Liver (tissue), 9 donors: ENCODE results near the gene UGCG. TPM values are rescaled to one million over a fixed set of nuclear protein-coding genes. Genes with fewer than 3 reads are reported as not detected.

Source experiments
- DNase-seq: peaks from one replicate; pipeline ENCODE4 v3.0.0-alpha.2; 2017; ENCODE audit warnings: low spot score
- H3K27ac ChIP-seq, 2 donors: one replicate each; pipeline ENCODE4 v1.7.0; 2013; ENCODE audit warnings: inconsistent platforms in 2 of 2, low read length in 2 of 2, control low read depth in 1 of 2, low read depth in 1 of 2, mild to moderate bottlenecking in 1 of 2
- H3K27me3 ChIP-seq, 4 donors: one replicate each; pipeline versions ENCODE4 v1.6.1 to v1.7.0; 2013; ENCODE audit warnings: low read length in 3 of 4, inconsistent platforms in 1 of 4, mild to moderate bottlenecking in 1 of 4, moderate library complexity in 1 of 4; ENCODE audit not compliant: control insufficient read depth in 4 of 4, insufficient read depth in 4 of 4
- H3K36me3 ChIP-seq, 4 donors: one replicate each; pipeline versions ENCODE4 v1.6.1 to v1.7.0; 2013; ENCODE audit warnings: low read length in 3 of 4, mild to moderate bottlenecking in 3 of 4, low read depth in 1 of 4, moderate library complexity in 1 of 4; ENCODE audit not compliant: control insufficient read depth in 4 of 4, insufficient read depth in 3 of 4
- H3K4me1 ChIP-seq, 4 donors: one replicate each; pipeline versions ENCODE4 v1.6.1 to v1.7.0; 2013; ENCODE audit warnings: low read length in 3 of 4, mild to moderate bottlenecking in 3 of 4, moderate library complexity in 1 of 4; ENCODE audit not compliant: control insufficient read depth in 4 of 4, insufficient read depth in 4 of 4
- H3K4me3 ChIP-seq, 3 donors: one replicate each; pipeline versions ENCODE4 v1.6.1 to v1.7.0; 2013; ENCODE audit warnings: low read length in 3 of 3, control low read depth in 1 of 3, low read depth in 1 of 3, mild to moderate bottlenecking in 1 of 3
- H3K9ac ChIP-seq, 2 donors: one replicate each; pipeline ENCODE4 v1.7.0; 2013; ENCODE audit warnings: low read length in 2 of 2, mild to moderate bottlenecking in 2 of 2, moderate library complexity in 2 of 2, control low read depth in 1 of 2, low read depth in 1 of 2
- H3K9me3 ChIP-seq, 4 donors: one replicate each; pipeline versions ENCODE4 v1.6.1 to v1.7.0; 2013; ENCODE audit warnings: low read length in 3 of 4; ENCODE audit not compliant: control insufficient read depth in 4 of 4
- CTCF ChIP-seq: fragments of 150-350 bp; IDR thresholded peaks from 2 replicates; pipeline ENCODE4 v1.5.1; 2017; ENCODE audit warnings: improper control_type of control experiment, low read depth, low read length; ENCODE audit not compliant: missing input control
- EGR1 ChIP-seq, 2 donors: IDR thresholded peaks; 2 replicates each; pipeline ENCODE4 v1.6.1; 2016 to 2018; ENCODE audit warnings: antibody characterized with exemption in 2 of 2, low read depth in 2 of 2
- FOXA1 ChIP-seq: IDR thresholded peaks from 2 replicates; pipeline ENCODE4 v1.6.1; 2016; ENCODE audit warnings: antibody characterized with exemption
- FOXA2 ChIP-seq: IDR thresholded peaks from 2 replicates; pipeline ENCODE4 v1.6.1; 2016; ENCODE audit warnings: antibody characterized with exemption
- GABPA ChIP-seq, 2 donors: IDR thresholded peaks in 1 of 2; conservative IDR thresholded peaks in 1 of 2; 2 replicates each; pipeline ENCODE4 v1.6.1; 2016; ENCODE audit warnings: antibody characterized with exemption in 2 of 2, mild to moderate bottlenecking in 1 of 2, moderate library complexity in 1 of 2
- HNF4A ChIP-seq, 2 donors: conservative IDR thresholded peaks; 2 replicates each; pipeline ENCODE4 v1.6.1; 2016; ENCODE audit warnings: antibody characterized with exemption in 2 of 2, mild to moderate bottlenecking in 2 of 2
- HNF4G ChIP-seq: IDR thresholded peaks from 2 replicates; pipeline ENCODE4 v1.6.1; 2016; ENCODE audit warnings: antibody characterized with exemption
- JUND ChIP-seq, 2 donors: IDR thresholded peaks; 2 replicates each; pipeline ENCODE4 v1.6.1; 2016; ENCODE audit warnings: antibody characterized with exemption in 2 of 2
- MAX ChIP-seq: IDR thresholded peaks from 2 replicates; pipeline ENCODE4 v1.6.1; 2016; ENCODE audit warnings: antibody characterized with exemption
- NR2F2 ChIP-seq: IDR thresholded peaks from 2 replicates; pipeline ENCODE4 v1.6.1; 2016; ENCODE audit warnings: antibody characterized with exemption
- RAD21 ChIP-seq, 2 donors: IDR thresholded peaks; 2 replicates each; pipeline ENCODE4 v1.6.1; 2016; ENCODE audit warnings: antibody characterized with exemption in 2 of 2, mild to moderate bottlenecking in 2 of 2
- RXRA ChIP-seq, 2 donors: IDR thresholded peaks; 2 replicates each; pipeline ENCODE4 v1.6.1; 2017 to 2018; ENCODE audit warnings: antibody characterized with exemption in 2 of 2, mild to moderate bottlenecking in 1 of 2
- SP1 ChIP-seq: IDR thresholded peaks from 2 replicates; pipeline ENCODE4 v1.6.1; 2018; ENCODE audit warnings: antibody characterized with exemption, mild to moderate bottlenecking
- TAF1 ChIP-seq: conservative IDR thresholded peaks from 2 replicates; pipeline ENCODE4 v1.6.1; 2016; ENCODE audit warnings: antibody characterized with exemption, mild to moderate bottlenecking
- YY1 ChIP-seq: IDR thresholded peaks from 2 replicates; pipeline ENCODE4 v1.6.1; 2016; ENCODE audit warnings: antibody characterized with exemption, mild to moderate bottlenecking
- WGBS: extraction: QIAGEN DNeasy Blood & Tissue Kit; methylation state at CpG from one replicate; pipeline ENCODE4 v1.1.7; 2013; 5-methylcytosine and 5-hydroxymethylcytosine counted together
- polyA plus RNA-seq, 2 donors: library from polyadenylated mRNA; stranded (reverse) in 1 of 2; unstranded in 1 of 2; fragments of 200-250 nt in 1 of 2; fragments of >200 nt in 1 of 2; fragmentation: Nextera tagmentation in 1 of 2; extraction: Ambion mirVana in 1 of 2; gene quantifications; one replicate each; pipeline versions ENCODE4 v1.2.1 to v1.2.3, GENCODE V29; 2013 to 2015
- total RNA-seq, 2 donors: library from RNA; depleted of rRNA; stranded (reverse); fragments of >200 nt; gene quantifications; one replicate each; pipeline ENCODE4 v1.2.3, GENCODE V29; 2014
- TF ChIP-seq, protein P1 (sequence below): IDR thresholded peaks from 2 replicates; pipeline ENCODE4 v1.6.1; 2016; ENCODE audit warnings: antibody characterized with exemption
- TF ChIP-seq, protein P2 (sequence below): IDR thresholded peaks from 2 replicates; pipeline ENCODE4 v1.6.1; 2016; ENCODE audit warnings: antibody characterized with exemption, mild to moderate bottlenecking
- TF ChIP-seq, protein P3 (sequence below): IDR thresholded peaks from 2 replicates; pipeline ENCODE4 v1.6.1; 2016; ENCODE audit warnings: antibody characterized with exemption
- donor health status: healthy.
- donor health status: healthy.
- donor health status: healthy.
- donor health status: healthy.
- donor health status: healthy.

UGCG gene
- total and polyA plus RNA-seq, 4 donors: 5.2 to 44.2 (median 12.0) TPM

DNA sequence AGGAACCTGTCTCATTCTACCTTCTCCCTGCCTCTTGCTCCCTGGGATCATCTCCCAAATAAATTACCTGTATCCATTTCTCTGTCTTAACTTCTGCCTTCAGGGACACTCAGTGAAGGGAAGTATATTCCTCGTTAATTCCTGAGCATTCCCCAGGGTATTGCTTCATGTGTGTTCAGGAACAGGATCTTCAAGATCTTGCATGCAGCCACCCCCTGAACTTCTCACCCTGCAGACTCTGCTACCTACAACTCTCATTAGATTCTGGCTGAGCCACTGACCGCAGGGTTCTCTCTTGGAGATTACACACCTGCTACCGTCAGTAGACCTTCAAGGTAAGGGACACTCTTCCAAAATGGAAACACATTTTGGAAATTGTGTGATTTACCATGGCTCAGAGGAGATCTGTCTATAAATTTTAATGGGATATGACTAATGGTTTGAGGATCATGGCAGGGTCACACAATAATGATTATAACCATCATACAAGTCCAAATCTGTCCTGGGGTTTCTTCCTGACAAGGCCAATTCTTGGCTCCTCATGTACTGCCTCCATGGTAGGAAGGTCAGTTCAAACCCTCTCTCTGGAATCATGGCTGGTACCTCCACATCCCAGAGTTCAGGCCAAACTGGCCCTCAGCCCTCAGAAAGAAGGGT is 38.9 kb upstream of the UGCG start:
- Histone ChIP-seq H3K4me3 (no peak overlapping the region), H3K9me3 (no peaks in the 10 kb centered on the region), H3K4me1 (no peaks in the 10 kb centered on the region), H3K36me3 (no peaks in the 10 kb centered on the region), H3K27ac (no peak overlapping the region), H3K27me3 (no peaks in the 10 kb centered on the region), H3K9ac (no peak overlapping the region)
- no peak for TF ChIP-seq MAX
- TF ChIP-seq, protein P1, sequence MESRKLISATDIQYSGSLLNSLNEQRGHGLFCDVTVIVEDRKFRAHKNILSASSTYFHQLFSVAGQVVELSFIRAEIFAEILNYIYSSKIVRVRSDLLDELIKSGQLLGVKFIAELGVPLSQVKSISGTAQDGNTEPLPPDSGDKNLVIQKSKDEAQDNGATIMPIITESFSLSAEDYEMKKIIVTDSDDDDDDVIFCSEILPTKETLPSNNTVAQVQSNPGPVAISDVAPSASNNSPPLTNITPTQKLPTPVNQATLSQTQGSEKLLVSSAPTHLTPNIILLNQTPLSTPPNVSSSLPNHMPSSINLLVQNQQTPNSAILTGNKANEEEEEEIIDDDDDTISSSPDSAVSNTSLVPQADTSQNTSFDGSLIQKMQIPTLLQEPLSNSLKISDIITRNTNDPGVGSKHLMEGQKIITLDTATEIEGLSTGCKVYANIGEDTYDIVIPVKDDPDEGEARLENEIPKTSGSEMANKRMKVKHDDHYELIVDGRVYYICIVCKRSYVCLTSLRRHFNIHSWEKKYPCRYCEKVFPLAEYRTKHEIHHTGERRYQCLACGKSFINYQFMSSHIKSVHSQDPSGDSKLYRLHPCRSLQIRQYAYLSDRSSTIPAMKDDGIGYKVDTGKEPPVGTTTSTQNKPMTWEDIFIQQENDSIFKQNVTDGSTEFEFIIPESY: no peak
- TF ChIP-seq GABPA (IDR thresholded peaks at IDR 0.05 in 1 of 2, conservative IDR thresholded peaks at IDR 0.05 in 1 of 2): no peak
- no peak for TF ChIP-seq RXRA (IDR thresholded peaks at IDR 0.05)
- TF ChIP-seq TAF1: no peak
- no peak for TF ChIP-seq FOXA1
- TF ChIP-seq CTCF: no peak
- no peak for TF ChIP-seq RAD21 (IDR thresholded peaks at IDR 0.05)
- TF ChIP-seq SP1: no peak
- TF ChIP-seq HNF4A (conservative IDR thresholded peaks at IDR 0.05): no peak
- TF ChIP-seq FOXA2: no peak
- no peak for TF ChIP-seq HNF4G
- no peak for TF ChIP-seq NR2F2
- no peak for DNase-seq
- WGBS: 93% methylated on average over 3 of the region's 3 CpGs

- no peaks in the 10 kb centered on the region for H3K9me3 ChIP-seq
- no peak overlapping the region for H3K9ac ChIP-seq
- H3K4me1 ChIP-seq: no peaks in the 10 kb centered on the region
- H3K36me3 ChIP-seq: no peaks in the 10 kb centered on the region
- no peaks in the 10 kb centered on the region for H3K27me3 ChIP-seq
- WGBS: 86% methylated on average over 4 of the region's 4 CpGs
- no peak overlapping the region for H3K4me3 ChIP-seq
- no peak for TF ChIP-seq FOXA1
- no peak for TF ChIP-seq YY1
- TF ChIP-seq, protein P2, sequence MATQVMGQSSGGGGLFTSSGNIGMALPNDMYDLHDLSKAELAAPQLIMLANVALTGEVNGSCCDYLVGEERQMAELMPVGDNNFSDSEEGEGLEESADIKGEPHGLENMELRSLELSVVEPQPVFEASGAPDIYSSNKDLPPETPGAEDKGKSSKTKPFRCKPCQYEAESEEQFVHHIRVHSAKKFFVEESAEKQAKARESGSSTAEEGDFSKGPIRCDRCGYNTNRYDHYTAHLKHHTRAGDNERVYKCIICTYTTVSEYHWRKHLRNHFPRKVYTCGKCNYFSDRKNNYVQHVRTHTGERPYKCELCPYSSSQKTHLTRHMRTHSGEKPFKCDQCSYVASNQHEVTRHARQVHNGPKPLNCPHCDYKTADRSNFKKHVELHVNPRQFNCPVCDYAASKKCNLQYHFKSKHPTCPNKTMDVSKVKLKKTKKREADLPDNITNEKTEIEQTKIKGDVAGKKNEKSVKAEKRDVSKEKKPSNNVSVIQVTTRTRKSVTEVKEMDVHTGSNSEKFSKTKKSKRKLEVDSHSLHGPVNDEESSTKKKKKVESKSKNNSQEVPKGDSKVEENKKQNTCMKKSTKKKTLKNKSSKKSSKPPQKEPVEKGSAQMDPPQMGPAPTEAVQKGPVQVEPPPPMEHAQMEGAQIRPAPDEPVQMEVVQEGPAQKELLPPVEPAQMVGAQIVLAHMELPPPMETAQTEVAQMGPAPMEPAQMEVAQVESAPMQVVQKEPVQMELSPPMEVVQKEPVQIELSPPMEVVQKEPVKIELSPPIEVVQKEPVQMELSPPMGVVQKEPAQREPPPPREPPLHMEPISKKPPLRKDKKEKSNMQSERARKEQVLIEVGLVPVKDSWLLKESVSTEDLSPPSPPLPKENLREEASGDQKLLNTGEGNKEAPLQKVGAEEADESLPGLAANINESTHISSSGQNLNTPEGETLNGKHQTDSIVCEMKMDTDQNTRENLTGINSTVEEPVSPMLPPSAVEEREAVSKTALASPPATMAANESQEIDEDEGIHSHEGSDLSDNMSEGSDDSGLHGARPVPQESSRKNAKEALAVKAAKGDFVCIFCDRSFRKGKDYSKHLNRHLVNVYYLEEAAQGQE: no peak
- TF ChIP-seq EGR1 (IDR thresholded peaks at IDR 0.05; ENCODE audit: low read depth in 2 of 2): no peak
- TF ChIP-seq NR2F2: no peak
- TF ChIP-seq MAX: no peak
- no peak for TF ChIP-seq RXRA (IDR thresholded peaks at IDR 0.05)
- TF ChIP-seq, protein P1: no peak
- no peak for TF ChIP-seq FOXA2
- TF ChIP-seq CTCF: no peak
- TF ChIP-seq JUND (IDR thresholded peaks at IDR 0.05): no peak
- no peak for TF ChIP-seq SP1
- TF ChIP-seq HNF4G: no peak
- no peak for TF ChIP-seq TAF1
- no peak for TF ChIP-seq HNF4A (conservative IDR thresholded peaks at IDR 0.05)
- no peak for TF ChIP-seq GABPA (IDR thresholded peaks at IDR 0.05 in 1 of 2, conservative IDR thresholded peaks at IDR 0.05 in 1 of 2)
- no peak for TF ChIP-seq RAD21 (IDR thresholded peaks at IDR 0.05)
- TF ChIP-seq, protein P3, sequence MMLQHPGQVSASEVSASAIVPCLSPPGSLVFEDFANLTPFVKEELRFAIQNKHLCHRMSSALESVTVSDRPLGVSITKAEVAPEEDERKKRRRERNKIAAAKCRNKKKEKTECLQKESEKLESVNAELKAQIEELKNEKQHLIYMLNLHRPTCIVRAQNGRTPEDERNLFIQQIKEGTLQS: no peak
- H3K27ac ChIP-seq: no peak overlapping the region
- no peak for DNase-seq
These were observed 36.2 kb upstream of the UGCG start for GRCh38 chr9:111860443-111860842.
